ENCODE measurements around the gene NCKAP5.

DNA sequence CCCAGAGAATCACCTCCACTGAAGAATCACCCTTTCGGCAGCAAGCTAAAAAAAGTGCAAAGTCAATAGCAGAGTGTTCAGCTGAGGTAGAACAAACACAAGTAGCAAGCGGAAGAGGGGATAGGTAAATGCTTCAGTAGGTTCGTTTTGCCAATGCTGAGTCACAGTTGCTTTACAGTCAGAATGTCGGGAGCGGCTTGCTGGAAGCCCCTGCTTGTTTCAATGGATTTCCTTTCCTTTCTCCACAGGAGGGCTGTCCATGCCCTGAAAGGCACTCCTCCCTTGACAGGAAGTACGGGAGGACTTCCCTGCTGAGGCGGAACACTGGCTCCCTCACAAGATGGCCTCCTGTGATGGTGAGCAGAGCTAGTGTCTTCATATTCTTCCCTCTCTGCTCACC is 752.0 kb downstream of the NCKAP5 start:
- TF ChIP-seq SP1 (IDR thresholded peaks at IDR 0.05): no peak
- TF ChIP-seq HDGF (IDR thresholded peaks at IDR 0.05; ENCODE audit: borderline replicate concordance): no peak
- no peak for TF ChIP-seq FOXA1 (IDR thresholded peaks at IDR 0.05)
- no peak for TF ChIP-seq SUZ12 (IDR thresholded peaks at IDR 0.05)
- TF ChIP-seq ZNF384 (IDR thresholded peaks at IDR 0.05): no peak

Measured in HEK293T (cell line).